Measurements from ENCODE around the gene MAP4K3.
A peak's percentile ranks its signal among the peaks of the same experiment; 100 is the strongest.
"Not testable (repeated sequence)": the region's sequence is repeated elsewhere in the genome, so short reads cannot be mapped to it uniquely, and the experiment has no call there.

Gene MAP4K3

DNA sequence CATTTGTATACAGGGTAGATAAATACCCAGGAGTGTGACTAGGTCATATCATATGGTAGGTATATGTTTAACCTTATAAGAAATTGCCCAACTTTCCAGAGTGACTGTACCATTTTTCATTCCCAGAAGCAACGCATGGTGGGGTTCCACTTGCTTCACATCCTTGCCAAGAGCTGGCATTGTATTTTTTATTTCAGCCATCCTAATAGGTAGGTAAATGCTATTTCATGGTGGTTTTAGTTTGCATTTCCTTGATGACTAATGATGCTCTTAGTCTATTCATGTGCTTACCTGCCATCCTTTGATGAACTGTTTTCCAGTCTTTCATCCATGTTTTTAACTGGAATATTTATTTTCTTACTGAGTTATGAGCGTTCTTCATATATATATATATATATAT lies 51.9 kb downstream of the MAP4K3 start:
- Histone ChIP-seq H3K4me3 (ENCODE audit: extremely low read depth, insufficient read depth, low read length, poor library complexity, severe bottlenecking) (no peak overlapping the region), H3K36me3 (ENCODE audit: control insufficient read depth, insufficient read depth, low read length) (peaks cover 12% of the 10 kb centered on the region), H3K4me1 (ENCODE audit: control insufficient read depth, insufficient read depth, low read length, poor library complexity, severe bottlenecking) (peaks cover 8% of the 10 kb centered on the region), H3K9me3 (ENCODE audit: control insufficient read depth, low read length) (peaks cover 13% of the 10 kb centered on the region), H3K27ac (ENCODE audit: low read depth, low read length, severe bottlenecking) (no peak overlapping the region)
- WGBS, 2 experiments (ENCODE audit: insufficient coverage in 2 of 2) = no CpG with 5 or more reads among the region's 2 CpGs

- not testable (repeated sequence) for H3K27ac ChIP-seq (ENCODE audit: low read depth, low read length, severe bottlenecking)
- 90 to 95% methylated on average over 7 to 9 of the region's 11 CpGs for WGBS, 2 experiments (ENCODE audit: insufficient coverage in 2 of 2)
- H3K9me3 ChIP-seq (ENCODE audit: control insufficient read depth, low read length) = peaks cover 13% of the 10 kb centered on the region
Measured at GRCh38 chr2:39384071-39384470, 53.0 kb downstream of the MAP4K3 start.

DNA sequence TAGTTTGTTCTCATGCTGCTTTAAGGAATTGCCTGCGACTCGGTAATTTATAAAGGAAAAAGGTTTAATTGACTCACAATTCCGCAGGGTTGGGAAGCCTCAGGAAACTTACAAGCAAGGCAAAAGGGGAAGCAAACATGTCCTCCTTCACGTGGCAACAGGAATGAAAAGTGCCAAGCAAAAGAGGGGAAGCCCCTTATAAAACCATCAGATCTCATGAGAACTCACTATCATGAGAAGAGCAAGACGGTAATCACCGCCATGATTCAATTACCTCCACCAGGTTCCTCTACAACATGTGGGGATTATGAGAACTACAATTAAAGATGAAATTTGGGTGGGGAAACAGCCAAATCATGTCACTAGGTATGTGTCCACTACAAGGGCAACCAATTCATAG lies 53.9 kb downstream of the MAP4K3 start:
- no peak overlapping the region for H3K27ac ChIP-seq (ENCODE audit: low read depth, low read length, severe bottlenecking)
- peaks cover 12% of the 10 kb centered on the region for H3K36me3 ChIP-seq (ENCODE audit: control insufficient read depth, insufficient read depth, low read length)
- peaks cover 11% of the 10 kb centered on the region for H3K4me1 ChIP-seq (ENCODE audit: control insufficient read depth, insufficient read depth, low read length, poor library complexity, severe bottlenecking)
- WGBS, 2 experiments (ENCODE audit: insufficient coverage in 2 of 2) = 73% methylated on average over 4 of the region's 6 CpGs; no CpG with 5 or more reads in 1 of the 2 experiments
- H3K4me3 ChIP-seq (ENCODE audit: extremely low read depth, insufficient read depth, low read length, poor library complexity, severe bottlenecking) = no peak overlapping the region
- H3K9me3 ChIP-seq (ENCODE audit: control insufficient read depth, low read length) = peaks cover 13% of the 10 kb centered on the region

More at GRCh38 chr2:39384071-39384470, 53.0 kb downstream of the MAP4K3 start:
- not testable (repeated sequence) for H3K4me3 ChIP-seq (ENCODE audit: extremely low read depth, insufficient read depth, low read length, poor library complexity, severe bottlenecking); H3K4me1 ChIP-seq (ENCODE audit: control insufficient read depth, insufficient read depth, low read length, poor library complexity, severe bottlenecking)
- peaks cover 12% of the 10 kb centered on the region for H3K36me3 ChIP-seq (ENCODE audit: control insufficient read depth, insufficient read depth, low read length)

DNA sequence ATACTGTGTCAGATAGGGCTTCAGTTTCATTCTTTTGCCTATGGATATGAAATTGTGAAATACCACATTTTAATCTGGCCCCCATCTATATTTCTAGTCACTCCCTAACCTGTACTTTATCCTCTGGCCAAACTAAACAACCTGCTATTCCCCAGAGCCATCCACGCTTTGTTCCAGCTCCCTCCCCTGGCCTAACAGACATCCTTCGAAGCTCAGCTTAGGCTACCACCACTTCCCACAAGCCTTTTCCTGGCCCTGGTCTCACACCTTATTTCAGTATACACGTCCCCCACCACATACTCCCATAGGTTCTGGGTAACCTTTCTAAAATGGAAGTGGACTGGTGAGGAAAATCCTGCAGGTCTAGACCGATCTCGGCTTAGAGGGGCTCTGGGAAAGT lies 55.4 kb downstream of the MAP4K3 start:
- H3K36me3 ChIP-seq (ENCODE audit: control insufficient read depth, insufficient read depth, low read length) = peaks cover 12% of the 10 kb centered on the region
- H3K27ac ChIP-seq (ENCODE audit: low read depth, low read length, severe bottlenecking) = no peak overlapping the region
- no peak overlapping the region for H3K4me3 ChIP-seq (ENCODE audit: extremely low read depth, insufficient read depth, low read length, poor library complexity, severe bottlenecking)
- peaks cover 11% of the 10 kb centered on the region for H3K9me3 ChIP-seq (ENCODE audit: control insufficient read depth, low read length)
- peaks cover 20% of the 10 kb centered on the region for H3K4me1 ChIP-seq (ENCODE audit: control insufficient read depth, insufficient read depth, low read length, poor library complexity, severe bottlenecking)
- WGBS, 2 experiments (ENCODE audit: insufficient coverage in 2 of 2) = 66 to 76% methylated on average over 4 of the region's 5 CpGs

DNA sequence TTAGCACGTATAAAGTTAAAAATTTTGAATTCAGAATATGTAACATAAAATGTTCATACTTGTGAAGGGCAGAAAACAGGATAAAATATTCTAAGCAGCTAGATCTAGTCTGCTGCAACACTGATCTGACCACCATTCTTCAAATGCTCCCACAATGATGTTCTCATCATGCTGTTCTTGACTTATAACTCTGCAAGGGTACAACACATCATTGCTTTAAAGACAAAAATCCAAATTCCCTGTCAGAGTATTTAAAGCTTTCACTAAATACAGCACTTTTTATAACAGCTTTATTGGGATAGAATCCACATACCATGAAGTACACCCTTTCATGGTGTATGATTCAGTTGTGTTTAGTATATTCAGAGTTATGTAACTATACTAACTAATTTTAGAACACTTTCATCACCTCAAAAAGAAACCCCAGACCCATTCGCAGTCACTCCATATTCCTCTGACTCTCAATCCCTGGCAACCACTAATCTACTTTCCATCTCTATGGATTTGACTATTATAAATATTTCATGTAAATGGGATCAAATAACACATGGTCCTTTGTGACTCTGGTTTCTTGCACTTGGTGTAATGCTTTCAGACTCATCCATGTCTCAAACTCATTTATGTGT lies 56.4 kb downstream of the MAP4K3 start:
- peak overlapping the region; percentile 26 for H3K27ac ChIP-seq (ENCODE audit: low read depth, low read length, severe bottlenecking)
- WGBS, 2 experiments (ENCODE audit: insufficient coverage in 2 of 2) = no CpG with 5 or more reads among the region's 2 CpGs

DNA sequence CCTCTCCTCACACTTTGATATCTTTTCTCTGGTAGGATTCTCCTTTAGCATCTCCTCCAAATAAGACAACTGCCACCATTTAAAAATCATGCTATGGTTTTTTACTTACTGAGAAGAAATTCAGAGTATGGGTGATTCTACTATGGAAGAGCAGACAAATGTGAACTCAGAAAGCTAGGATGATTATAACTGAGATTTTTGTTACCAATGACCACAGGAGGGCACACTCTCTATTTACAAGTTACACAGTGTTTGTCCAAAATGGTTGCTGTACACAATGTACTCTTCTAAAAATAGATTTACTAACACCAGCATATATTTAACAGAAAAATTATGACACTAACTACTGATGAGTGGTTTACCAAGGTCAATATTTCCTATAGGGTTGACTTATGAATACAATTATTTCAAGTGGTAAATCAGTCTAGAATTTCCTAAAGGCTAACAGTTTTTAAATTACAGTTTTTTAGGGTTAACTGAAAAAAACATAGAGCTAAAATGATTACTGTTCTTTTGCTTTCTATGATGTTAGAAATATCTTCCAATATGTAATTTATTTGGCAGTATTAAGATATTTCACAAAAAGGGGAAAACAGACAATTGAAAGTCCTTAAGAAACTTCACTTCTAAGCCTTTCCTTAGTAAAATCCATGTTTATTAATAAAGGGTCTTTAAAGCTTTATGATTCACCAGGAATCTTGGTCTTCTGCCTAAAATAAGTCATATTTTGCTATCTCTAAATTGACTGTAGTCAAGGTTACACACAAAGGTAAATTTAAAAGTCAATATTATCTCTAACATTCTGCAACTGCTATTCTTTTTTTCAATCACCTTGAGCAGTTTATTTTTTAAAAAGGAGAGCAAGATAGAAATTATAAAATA lies 57.2 kb downstream of the MAP4K3 start:
- H3K4me1 ChIP-seq (ENCODE audit: control insufficient read depth, insufficient read depth, low read length, poor library complexity, severe bottlenecking) = peaks cover 20% of the 10 kb centered on the region
- H3K4me3 ChIP-seq (ENCODE audit: extremely low read depth, insufficient read depth, low read length, poor library complexity, severe bottlenecking) = no peak overlapping the region
- peaks cover 20% of the 10 kb centered on the region for H3K36me3 ChIP-seq (ENCODE audit: control insufficient read depth, insufficient read depth, low read length)
- no peak overlapping the region for H3K27ac ChIP-seq (ENCODE audit: low read depth, low read length, severe bottlenecking)
- peaks cover 5% of the 10 kb centered on the region for H3K9me3 ChIP-seq (ENCODE audit: control insufficient read depth, low read length)

More for the DNA sequence above, 56.4 kb downstream of the MAP4K3 start:
- peaks cover 20% of the 10 kb centered on the region for H3K4me1 ChIP-seq (ENCODE audit: control insufficient read depth, insufficient read depth, low read length, poor library complexity, severe bottlenecking)
- H3K9me3 ChIP-seq (ENCODE audit: control insufficient read depth, low read length) = peaks cover 5% of the 10 kb centered on the region
- H3K4me3 ChIP-seq (ENCODE audit: extremely low read depth, insufficient read depth, low read length, poor library complexity, severe bottlenecking) = no peak overlapping the region
- peaks cover 16% of the 10 kb centered on the region for H3K36me3 ChIP-seq (ENCODE audit: control insufficient read depth, insufficient read depth, low read length)

- Histone ChIP-seq H3K4me3 (ENCODE audit: extremely low read depth, insufficient read depth, low read length, poor library complexity, severe bottlenecking) (no peak overlapping the region), H3K4me1 (ENCODE audit: control insufficient read depth, insufficient read depth, low read length, poor library complexity, severe bottlenecking) (peaks cover 20% of the 10 kb centered on the region), H3K36me3 (ENCODE audit: control insufficient read depth, insufficient read depth, low read length) (peaks cover 27% of the 10 kb centered on the region), H3K9me3 (ENCODE audit: control insufficient read depth, low read length) (peaks cover 5% of the 10 kb centered on the region), H3K27ac (ENCODE audit: low read depth, low read length, severe bottlenecking) (no peak overlapping the region)
- no CpG with 5 or more reads among the region's 1 CpG for WGBS, 2 experiments (ENCODE audit: insufficient coverage in 2 of 2)
Measured at GRCh38 chr2:39378968-39379367, 58.1 kb downstream of the MAP4K3 start.

DNA sequence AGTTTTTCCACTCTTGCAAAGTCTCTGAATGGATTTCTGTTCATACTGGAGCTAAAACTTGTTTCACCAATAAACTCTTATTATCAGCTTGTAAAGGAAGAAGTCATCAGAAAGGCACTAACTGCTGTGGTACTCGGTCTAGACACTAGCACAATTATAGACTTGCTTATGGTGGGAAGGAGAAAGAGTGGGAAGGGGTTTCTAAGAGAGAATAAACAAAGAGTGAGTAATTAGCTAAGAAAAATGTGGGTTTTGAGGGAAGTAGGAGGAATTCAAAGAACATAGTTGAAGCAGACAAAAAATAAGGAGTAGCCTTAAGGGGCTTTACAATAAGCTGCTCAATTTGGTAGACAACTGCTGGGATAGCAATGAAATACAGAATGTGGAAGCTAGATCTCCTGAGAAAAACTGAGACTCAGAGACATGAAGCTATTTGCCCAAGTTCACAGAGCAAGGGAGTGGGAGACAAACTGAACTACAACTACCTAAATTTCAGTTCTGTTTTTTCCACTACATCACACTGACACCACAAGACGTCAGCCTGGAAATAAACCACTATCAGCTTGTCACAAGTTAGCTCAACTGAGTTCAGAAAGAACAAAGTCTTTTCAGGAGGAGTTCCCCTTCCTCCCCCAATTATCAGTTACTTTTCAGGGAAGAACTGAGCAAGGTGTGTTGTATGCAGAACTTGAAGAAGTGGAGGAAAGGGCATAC lies 59.7 kb downstream of the MAP4K3 start:
- peak overlapping the region; percentile 32 for H3K27ac ChIP-seq (ENCODE audit: low read depth, low read length, severe bottlenecking)
- no peak overlapping the region for H3K4me3 ChIP-seq (ENCODE audit: extremely low read depth, insufficient read depth, low read length, poor library complexity, severe bottlenecking)
- H3K36me3 ChIP-seq (ENCODE audit: control insufficient read depth, insufficient read depth, low read length) = peaks cover 43% of the 10 kb centered on the region
- H3K4me1 ChIP-seq (ENCODE audit: control insufficient read depth, insufficient read depth, low read length, poor library complexity, severe bottlenecking) = peaks cover 15% of the 10 kb centered on the region
- peaks cover 5% of the 10 kb centered on the region for H3K9me3 ChIP-seq (ENCODE audit: control insufficient read depth, low read length)
- WGBS, 2 experiments (ENCODE audit: insufficient coverage in 2 of 2) = 60 to 68% methylated on average over 2 of the region's 2 CpGs

GRCh38 chr2:39375917-39376316 lies 61.2 kb downstream of the MAP4K3 start:
- Histone ChIP-seq H3K9me3 (ENCODE audit: control insufficient read depth, low read length) (peaks cover 5% of the 10 kb centered on the region), H3K4me1 (ENCODE audit: control insufficient read depth, insufficient read depth, low read length, poor library complexity, severe bottlenecking) (peaks cover 12% of the 10 kb centered on the region), H3K27ac (ENCODE audit: low read depth, low read length, severe bottlenecking) (no peak overlapping the region), H3K4me3 (ENCODE audit: extremely low read depth, insufficient read depth, low read length, poor library complexity, severe bottlenecking) (no peak overlapping the region), H3K36me3 (ENCODE audit: control insufficient read depth, insufficient read depth, low read length) (peaks cover 50% of the 10 kb centered on the region)
- WGBS, 2 experiments (ENCODE audit: insufficient coverage in 2 of 2) = no CpG with 5 or more reads among the region's 2 CpGs

DNA sequence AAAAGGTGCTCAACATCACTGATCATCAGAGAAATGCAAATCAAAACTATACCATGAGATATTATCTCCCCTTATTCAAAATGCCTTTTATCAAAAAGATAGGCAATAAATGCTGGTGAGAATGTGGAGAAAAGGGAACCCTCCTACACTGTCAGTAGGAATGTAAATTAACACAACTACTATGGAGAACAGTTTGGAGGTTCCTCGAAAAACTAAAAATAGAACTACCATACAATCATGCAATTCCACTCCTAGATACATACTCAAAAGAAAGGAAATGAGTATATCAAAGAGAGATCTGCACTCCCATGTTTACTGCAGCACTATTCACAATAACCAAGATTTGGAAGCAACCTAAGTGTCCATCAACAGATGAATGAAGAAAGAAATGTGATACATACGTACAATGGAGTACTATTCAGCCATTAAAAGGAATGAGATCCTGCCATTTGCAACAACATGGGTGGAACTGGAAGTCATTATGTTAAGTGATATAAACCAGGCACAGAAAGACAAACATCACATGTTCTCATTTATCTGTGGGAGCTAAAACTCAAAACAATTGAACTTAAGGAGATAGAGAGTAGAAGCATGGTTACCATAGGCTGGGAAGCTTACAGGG lies 63.8 kb downstream of the MAP4K3 start:
- Histone ChIP-seq H3K4me3 (ENCODE audit: extremely low read depth, insufficient read depth, low read length, poor library complexity, severe bottlenecking) (no peak overlapping the region), H3K9me3 (ENCODE audit: control insufficient read depth, low read length) (peaks cover 5% of the 10 kb centered on the region), H3K36me3 (ENCODE audit: control insufficient read depth, insufficient read depth, low read length) (peaks cover 60% of the 10 kb centered on the region), H3K4me1 (ENCODE audit: control insufficient read depth, insufficient read depth, low read length, poor library complexity, severe bottlenecking) (peaks cover 9% of the 10 kb centered on the region), H3K27ac (ENCODE audit: low read depth, low read length, severe bottlenecking) (no peak overlapping the region)
- 0% methylated on average over 1 of the region's 2 CpGs; no CpG with 5 or more reads in 1 of the 2 experiments for WGBS, 2 experiments (ENCODE audit: insufficient coverage in 2 of 2)

All from mesodermal cell (in vitro differentiated cells).